ENCODE data around the gene ZDHHC23. TPM values are rescaled to one million over a fixed set of nuclear protein-coding genes. Genes with fewer than 3 reads are reported as not detected.

ZDHHC23 gene
- total and polyA plus RNA-seq, 9 of the 15 experiments (the other 6 are each of a cell fraction or from before 2014, with no cell fraction given) = 0.22 to 2.7 (median 0.55) TPM

- Histone ChIP-seq H3K9me1 (ENCODE audit: control insufficient read depth, insufficient read depth, low read length) (no peaks in the 10 kb centered on the region), H4K20me1 (replicated peaks; ENCODE audit: control insufficient read depth, insufficient read depth, low read length) (no peaks in the 10 kb centered on the region), H3K27me3 (ENCODE audit: control insufficient read depth in 2 of 2, insufficient read depth in 2 of 2, low read length in 2 of 2) (no peaks in the 10 kb centered on the region), H3K4me3 (no peak overlapping the region), H3K9ac (ENCODE audit: insufficient read depth in 1 of 2, low read depth in 2 of 2, low read length in 2 of 2) (no peak overlapping the region), H3K27ac (ENCODE audit: extremely low read depth, low read depth, low read length) (no peak overlapping the region), H3K4me1 (replicated peaks in 1 of 2; ENCODE audit: control insufficient read depth in 2 of 2, insufficient read depth in 2 of 2, low read length in 2 of 2) (no peaks in the 10 kb centered on the region), H3K36me3 (ENCODE audit: control insufficient read depth, insufficient read depth, low read length) (no peaks in the 10 kb centered on the region), H3K9me3 (replicated peaks; ENCODE audit: control insufficient read depth, insufficient read depth, low read depth, low read length) (no peaks in the 10 kb centered on the region), H3K4me2 (ENCODE audit: insufficient read depth, low read length) (no peak overlapping the region), H2AFZ (ENCODE audit: low read depth, low read length) (no peak overlapping the region), H3K79me2 (ENCODE audit: control insufficient read depth, insufficient read depth, low read length) (no peaks in the 10 kb centered on the region)
- no TSS peak for BruUV-seq (replicated peaks)
- ChIA-PET CTCF (ENCODE audit: low intra/inter-chr PET ratio) (no interaction called here), POLR2A (interaction anchor here (0.9 kb wide), 1 partner anchor 12 kb away, joined by 5 read pairs; no protein-coding TSS in a partner anchor)
- DNase-seq (ENCODE audit: extremely low read depth in 1 of 4, low spot score in 3 of 4) (no peak), ATAC-seq (no peak), FAIRE-seq (no peak)
- in situ Hi-C loops (cut with MboI) (no loop called here), intact Hi-C loops (cut with micrococcal nuclease) (no loop called here)
- TF ChIP-seq TSC22D4 (tag; IDR thresholded peaks at IDR 0.05) = no peak
- no peak for TF ChIP-seq SETDB1 (IDR thresholded peaks at IDR 0.05; ENCODE audit: low read length)
- TF ChIP-seq SAFB2 (IDR thresholded peaks at IDR 0.05; ENCODE audit: borderline replicate concordance, low read depth, low read length, severe bottlenecking) = no peak
- TF ChIP-seq HBP1 (CRISPR knock-in tag; IDR thresholded peaks at IDR 0.05) = no peak
- TF ChIP-seq RBM39 (optimal IDR thresholded peaks at IDR 0.05; ENCODE audit: low read depth, low read length) = no peak
- TF ChIP-seq MTF1 (CRISPR knock-in tag; IDR thresholded peaks at IDR 0.05; ENCODE audit: borderline replicate concordance) = no peak
- TF ChIP-seq HDAC8 (tag; IDR thresholded peaks at IDR 0.05) = no peak
- TF ChIP-seq TRIM25 (IDR thresholded peaks at IDR 0.05; ENCODE audit: borderline replicate concordance) = no peak
- TF ChIP-seq ILK (tag; IDR thresholded peaks at IDR 0.05; ENCODE audit: borderline replicate concordance, low read depth) = no peak
- TF ChIP-seq HNRNPUL1 (IDR thresholded peaks at IDR 0.05; ENCODE audit: low read length) = no peak
- 0% methylated on average over 2 of the region's 2 CpGs for WGBS (ENCODE audit: insufficient coverage, low coverage, missing lambda C conversion rate)
Measured at GRCh38 chr3:113968986-113969385, 21.2 kb downstream of the ZDHHC23 start.
